HG02763 (cell line): ENCODE data around the gene CELF4.

Experiments used
- ATAC-seq: cut with Tn5 transposase; IDR thresholded peaks from one replicate; pipeline ENCODE4 v1.9.1; 2021; ENCODE audit warnings: mild to moderate bottlenecking, moderate library complexity; ENCODE audit not compliant: unreplicated experiment

Gene CELF4

GRCh38 chr18:37548679-37549289 is 16.8 kb downstream of the CELF4 start:
- no peak for ATAC-seq

GRCh38 chr18:37547196-37547827 is 18.3 kb downstream of the CELF4 start:
- no peak for ATAC-seq

- ATAC-seq, result no peak
Measured at GRCh38 chr18:37546651-37547050, 18.9 kb downstream of the CELF4 start.

- ATAC-seq, result no peak
Measured at GRCh38 chr18:37546272-37546537, 19.4 kb downstream of the CELF4 start.

- ATAC-seq, result no peak
Measured at GRCh38 chr18:37545461-37546271, 19.9 kb downstream of the CELF4 start.

- no peak for ATAC-seq
Measured at GRCh38 chr18:37544713-37545112, 20.9 kb downstream of the CELF4 start.

- no peak for ATAC-seq
Measured at GRCh38 chr18:37544217-37544616, 21.4 kb downstream of the CELF4 start.

- ATAC-seq, result no peak
Measured at GRCh38 chr18:37543321-37543720, 22.3 kb downstream of the CELF4 start.

- ATAC-seq, result no peak
Measured at GRCh38 chr18:37541517-37541916, 24.1 kb downstream of the CELF4 start.

- no peak for ATAC-seq
Measured at GRCh38 chr18:37540424-37541138, 25.0 kb downstream of the CELF4 start.

- ATAC-seq, result no peak
Measured at GRCh38 chr18:37539236-37539635, 26.4 kb downstream of the CELF4 start.

- ATAC-seq, result no peak
Measured at GRCh38 chr18:37538526-37539205, 26.9 kb downstream of the CELF4 start.

GRCh38 chr18:37537868-37538525 is 27.6 kb downstream of the CELF4 start:
- ATAC-seq, result peak; percentile 76

GRCh38 chr18:37536656-37537055 is 28.9 kb downstream of the CELF4 start:
- ATAC-seq, result no peak

GRCh38 chr18:37535968-37536367 is 29.6 kb downstream of the CELF4 start:
- ATAC-seq, result no peak

GRCh38 chr18:37534627-37535026 is 31.0 kb downstream of the CELF4 start:
- no peak for ATAC-seq

GRCh38 chr18:37533647-37534584 is 31.7 kb downstream of the CELF4 start:
- ATAC-seq, result no peak

GRCh38 chr18:37532917-37533316 is 32.7 kb downstream of the CELF4 start:
- no peak for ATAC-seq

- peak; percentile 86 for ATAC-seq
Measured at GRCh38 chr18:37529863-37530262, 35.7 kb downstream of the CELF4 start.
